Astrocyte (in vitro differentiated cells and primary cell): Measurements from ENCODE around the gene PRKX.

Experiments used
- EZH2 ChIP-seq: IDR thresholded peaks from 2 replicates; pipeline ENCODE4 v1.6.1; 2012; ENCODE audit warnings: mild to moderate bottlenecking, low read length, inconsistent platforms; ENCODE audit not compliant: insufficient read depth
- TF ChIP-seq, protein P1 (sequence below): IDR thresholded peaks from 2 replicates; pipeline ENCODE4 v1.5.1; 2011; ENCODE audit warnings: low read depth, mild to moderate bottlenecking, inconsistent platforms, low read length, moderate library complexity; ENCODE audit not compliant: insufficient read depth

DNA sequence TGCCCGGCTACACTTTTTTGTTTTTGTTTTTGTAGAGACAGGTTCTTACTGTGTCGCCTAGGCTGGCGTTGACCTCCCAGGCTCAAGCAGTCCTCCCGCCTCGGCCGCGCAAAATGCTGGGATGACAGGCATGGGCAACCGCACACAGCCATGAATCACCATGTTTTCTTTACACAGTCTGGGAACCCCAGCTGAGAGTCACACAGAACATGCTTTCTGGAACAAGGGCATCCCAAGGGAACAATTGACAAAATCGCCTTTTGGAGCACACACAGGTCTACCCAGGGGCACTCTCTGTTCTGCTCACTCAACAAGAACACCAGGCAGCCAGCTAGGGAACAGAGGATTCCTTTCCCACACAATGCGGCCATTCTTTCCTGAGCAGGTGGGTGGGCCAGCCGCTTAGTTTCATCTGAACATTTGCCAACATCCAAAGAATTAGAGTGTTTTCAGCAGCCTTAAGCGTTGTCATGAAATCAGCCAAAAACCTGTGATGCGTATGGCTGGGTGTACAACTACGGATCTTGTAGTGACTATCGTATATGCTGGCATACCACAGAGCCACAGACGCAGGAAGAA lies 15.7 kb downstream of the PRKX start:
- TF ChIP-seq, protein P1, sequence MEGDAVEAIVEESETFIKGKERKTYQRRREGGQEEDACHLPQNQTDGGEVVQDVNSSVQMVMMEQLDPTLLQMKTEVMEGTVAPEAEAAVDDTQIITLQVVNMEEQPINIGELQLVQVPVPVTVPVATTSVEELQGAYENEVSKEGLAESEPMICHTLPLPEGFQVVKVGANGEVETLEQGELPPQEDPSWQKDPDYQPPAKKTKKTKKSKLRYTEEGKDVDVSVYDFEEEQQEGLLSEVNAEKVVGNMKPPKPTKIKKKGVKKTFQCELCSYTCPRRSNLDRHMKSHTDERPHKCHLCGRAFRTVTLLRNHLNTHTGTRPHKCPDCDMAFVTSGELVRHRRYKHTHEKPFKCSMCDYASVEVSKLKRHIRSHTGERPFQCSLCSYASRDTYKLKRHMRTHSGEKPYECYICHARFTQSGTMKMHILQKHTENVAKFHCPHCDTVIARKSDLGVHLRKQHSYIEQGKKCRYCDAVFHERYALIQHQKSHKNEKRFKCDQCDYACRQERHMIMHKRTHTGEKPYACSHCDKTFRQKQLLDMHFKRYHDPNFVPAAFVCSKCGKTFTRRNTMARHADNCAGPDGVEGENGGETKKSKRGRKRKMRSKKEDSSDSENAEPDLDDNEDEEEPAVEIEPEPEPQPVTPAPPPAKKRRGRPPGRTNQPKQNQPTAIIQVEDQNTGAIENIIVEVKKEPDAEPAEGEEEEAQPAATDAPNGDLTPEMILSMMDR: no peak
- no peak for TF ChIP-seq EZH2
